ENCODE measurements around the gene NDUFV2. TPM values are rescaled to one million over a fixed set of nuclear protein-coding genes. Genes with fewer than 3 reads are reported as not detected.

The NDUFV2 gene
- total RNA-seq, 1 experiment from 2014 or later, result 192 TPM

DNA sequence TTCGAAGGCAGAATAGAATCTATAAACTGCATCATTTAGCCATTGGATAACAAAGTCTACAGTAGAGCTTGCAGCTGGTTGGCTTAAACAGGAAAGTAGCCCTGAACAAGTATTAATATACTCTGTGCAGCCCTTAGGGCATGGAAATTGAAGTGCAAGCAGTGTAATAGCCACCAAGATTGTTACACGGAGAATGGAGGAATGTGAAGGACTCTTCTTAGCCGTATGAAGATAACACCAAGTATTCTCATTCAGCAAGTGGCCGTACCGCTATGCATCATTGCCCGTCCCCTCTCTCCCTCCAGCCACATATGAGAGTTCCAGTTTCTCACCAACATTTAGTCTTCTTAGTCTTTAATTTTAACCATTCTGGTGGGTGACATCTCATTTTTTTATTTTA is 74.5 kb downstream of the NDUFV2 start:
- no peak overlapping the region for H3K27ac Mint-ChIP-seq (ENCODE audit: low read depth, unreplicated experiment)
- intact Hi-C loops (cut with micrococcal nuclease), result no loop called here
- ChIA-PET POLR2A (no interaction called here), CTCF (no interaction called here)
- TF ChIP-seq, protein P1, sequence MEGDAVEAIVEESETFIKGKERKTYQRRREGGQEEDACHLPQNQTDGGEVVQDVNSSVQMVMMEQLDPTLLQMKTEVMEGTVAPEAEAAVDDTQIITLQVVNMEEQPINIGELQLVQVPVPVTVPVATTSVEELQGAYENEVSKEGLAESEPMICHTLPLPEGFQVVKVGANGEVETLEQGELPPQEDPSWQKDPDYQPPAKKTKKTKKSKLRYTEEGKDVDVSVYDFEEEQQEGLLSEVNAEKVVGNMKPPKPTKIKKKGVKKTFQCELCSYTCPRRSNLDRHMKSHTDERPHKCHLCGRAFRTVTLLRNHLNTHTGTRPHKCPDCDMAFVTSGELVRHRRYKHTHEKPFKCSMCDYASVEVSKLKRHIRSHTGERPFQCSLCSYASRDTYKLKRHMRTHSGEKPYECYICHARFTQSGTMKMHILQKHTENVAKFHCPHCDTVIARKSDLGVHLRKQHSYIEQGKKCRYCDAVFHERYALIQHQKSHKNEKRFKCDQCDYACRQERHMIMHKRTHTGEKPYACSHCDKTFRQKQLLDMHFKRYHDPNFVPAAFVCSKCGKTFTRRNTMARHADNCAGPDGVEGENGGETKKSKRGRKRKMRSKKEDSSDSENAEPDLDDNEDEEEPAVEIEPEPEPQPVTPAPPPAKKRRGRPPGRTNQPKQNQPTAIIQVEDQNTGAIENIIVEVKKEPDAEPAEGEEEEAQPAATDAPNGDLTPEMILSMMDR (IDR thresholded peaks at IDR 0.05; ENCODE audit: unreplicated experiment), result no peak
- DNase-seq (ENCODE audit: unreplicated experiment), result no peak
- no TSS peak for BruUV-seq (replicated peaks)
- H3K36me3 Mint-ChIP-seq (ENCODE audit: insufficient read depth, unreplicated experiment), result peaks cover 6% of the 10 kb centered on the region
- H3K27me3 Mint-ChIP-seq (ENCODE audit: insufficient read depth, unreplicated experiment), result no peaks in the 10 kb centered on the region
- no peak overlapping the region for H3K4me3 Mint-ChIP-seq (ENCODE audit: unreplicated experiment)
- H3K4me1 Mint-ChIP-seq (ENCODE audit: insufficient read depth, unreplicated experiment), result peaks cover 11% of the 10 kb centered on the region
- H3K9me3 Mint-ChIP-seq (ENCODE audit: unreplicated experiment), result no peaks in the 10 kb centered on the region

DNA sequence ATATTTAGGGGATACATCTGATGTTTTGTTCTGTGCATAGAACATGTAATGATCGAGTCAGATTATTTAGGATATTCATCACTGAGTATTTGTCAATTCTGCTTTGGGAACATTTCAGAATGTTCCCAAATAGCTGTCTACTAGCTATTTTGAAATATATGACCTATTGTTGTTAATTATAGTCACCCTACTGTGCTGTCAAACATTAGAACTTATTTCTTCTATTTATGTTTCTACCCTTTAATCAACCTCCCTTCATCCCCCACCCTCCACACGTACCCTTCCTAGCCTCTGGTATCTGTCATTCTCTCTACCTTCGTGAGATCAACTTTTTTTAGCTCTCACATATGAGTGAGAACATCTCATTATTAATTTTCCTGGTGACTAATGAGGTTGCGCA is 75.0 kb downstream of the NDUFV2 start:
- H3K27ac Mint-ChIP-seq (ENCODE audit: low read depth, unreplicated experiment), result no peak overlapping the region
- BruUV-seq (replicated peaks), result no TSS peak
- peaks cover 11% of the 10 kb centered on the region for H3K4me1 Mint-ChIP-seq (ENCODE audit: insufficient read depth, unreplicated experiment)
- no peak for DNase-seq (ENCODE audit: unreplicated experiment)
- no peaks in the 10 kb centered on the region for H3K9me3 Mint-ChIP-seq (ENCODE audit: unreplicated experiment)
- H3K4me3 Mint-ChIP-seq (ENCODE audit: unreplicated experiment), result no peak overlapping the region
- TF ChIP-seq, protein P1 (IDR thresholded peaks at IDR 0.05; ENCODE audit: unreplicated experiment), result no peak
- intact Hi-C loops (cut with micrococcal nuclease), result no loop called here
- peaks cover 7% of the 10 kb centered on the region for H3K36me3 Mint-ChIP-seq (ENCODE audit: insufficient read depth, unreplicated experiment)
- H3K27me3 Mint-ChIP-seq (ENCODE audit: insufficient read depth, unreplicated experiment), result no peaks in the 10 kb centered on the region
- CTCF ChIA-PET, result interaction anchor here (0.6 kb wide), 1 partner anchor 1984 kb away, joined by 4 read pairs; no protein-coding TSS in a partner anchor
- POLR2A ChIA-PET, result interaction anchor here (0.8 kb wide), 1 partner anchor 73 kb away, joined by 3 read pairs; no protein-coding TSS in a partner anchor

DNA sequence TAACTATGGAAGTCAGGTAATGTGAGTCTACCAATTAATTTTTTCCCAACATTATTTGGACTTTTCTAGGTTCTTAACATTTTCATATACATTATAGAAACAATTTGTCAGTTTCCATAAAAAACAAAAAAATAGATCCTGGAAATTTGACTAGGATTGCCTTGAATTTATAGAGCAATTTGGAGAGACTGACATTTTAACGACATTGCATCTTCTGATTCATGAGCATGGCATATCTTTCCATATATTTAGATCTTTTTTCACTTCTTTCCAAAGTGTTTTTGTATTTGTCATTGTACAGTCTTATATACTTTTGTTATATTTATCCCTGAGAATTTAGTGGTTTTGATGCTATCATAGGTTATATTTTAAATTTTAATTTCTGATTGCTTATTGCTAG is 76.1 kb downstream of the NDUFV2 start:
- peaks cover 11% of the 10 kb centered on the region for H3K4me1 Mint-ChIP-seq (ENCODE audit: insufficient read depth, unreplicated experiment)
- CTCF ChIA-PET, result no interaction called here
- TF ChIP-seq, protein P1 (IDR thresholded peaks at IDR 0.05; ENCODE audit: unreplicated experiment), result no peak
- H3K27me3 Mint-ChIP-seq (ENCODE audit: insufficient read depth, unreplicated experiment), result no peaks in the 10 kb centered on the region
- POLR2A ChIA-PET, result interaction anchor here (0.5 kb wide), 1 partner anchor 169 kb away, joined by 3 read pairs; no protein-coding TSS in a partner anchor
- no peak overlapping the region for H3K27ac Mint-ChIP-seq (ENCODE audit: low read depth, unreplicated experiment)
- no peak for DNase-seq (ENCODE audit: unreplicated experiment)
- H3K9me3 Mint-ChIP-seq (ENCODE audit: unreplicated experiment), result peaks cover 3% of the 10 kb centered on the region
- intact Hi-C loops (cut with micrococcal nuclease), result no loop called here
- peaks cover 14% of the 10 kb centered on the region for H3K36me3 Mint-ChIP-seq (ENCODE audit: insufficient read depth, unreplicated experiment)
- H3K4me3 Mint-ChIP-seq (ENCODE audit: unreplicated experiment), result no peak overlapping the region
- no TSS peak for BruUV-seq (replicated peaks)

DNA sequence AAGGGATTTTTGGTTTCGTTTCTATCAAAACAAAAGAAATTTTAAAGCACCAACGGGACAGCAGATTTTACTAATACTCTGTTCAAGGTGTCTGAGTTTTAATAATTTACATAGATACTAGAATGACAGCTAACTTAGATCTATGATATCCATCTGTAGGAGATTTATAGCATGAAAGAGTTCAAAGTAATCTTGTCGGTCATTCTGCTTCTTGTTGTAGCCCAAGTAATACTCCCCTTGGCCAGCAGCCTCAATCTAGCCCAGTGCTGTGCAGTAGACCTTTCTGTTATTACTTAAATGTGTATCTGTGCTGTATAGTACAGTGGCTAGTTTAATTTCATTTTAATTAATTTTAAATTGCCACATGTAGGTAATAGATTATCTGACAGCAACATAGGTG is 78.8 kb downstream of the NDUFV2 start:
- ChIA-PET POLR2A (interaction anchor here (1.0 kb wide), 1 partner anchor 44 kb away, joined by 3 read pairs; no protein-coding TSS in a partner anchor), CTCF (interaction anchor here (0.6 to 1.0 kb wide), 3 partner anchors 10 to 334 kb away, joined by 3 read pairs; no protein-coding TSS in a partner anchor)
- no TSS peak for BruUV-seq (replicated peaks)
- H3K9me3 Mint-ChIP-seq (ENCODE audit: unreplicated experiment), result peaks cover 7% of the 10 kb centered on the region
- no peak overlapping the region for H3K4me3 Mint-ChIP-seq (ENCODE audit: unreplicated experiment)
- H3K4me1 Mint-ChIP-seq (ENCODE audit: insufficient read depth, unreplicated experiment), result peaks cover 17% of the 10 kb centered on the region
- no peak for DNase-seq (ENCODE audit: unreplicated experiment)
- TF ChIP-seq, protein P1 (IDR thresholded peaks at IDR 0.05; ENCODE audit: unreplicated experiment), result no peak
- H3K27me3 Mint-ChIP-seq (ENCODE audit: insufficient read depth, unreplicated experiment), result no peaks in the 10 kb centered on the region
- peaks cover 20% of the 10 kb centered on the region for H3K36me3 Mint-ChIP-seq (ENCODE audit: insufficient read depth, unreplicated experiment)
- intact Hi-C loops (cut with micrococcal nuclease), result no loop called here
- H3K27ac Mint-ChIP-seq (ENCODE audit: low read depth, unreplicated experiment), result no peak overlapping the region
